GM18909 (cell line): ENCODE data around the gene ALAS2.
"Not testable (repeated sequence)": the region's sequence is repeated elsewhere in the genome, so short reads cannot be mapped to it uniquely, and the experiment has no call there.

Experiments
- ATAC-seq: cut with Tn5 transposase; IDR thresholded peaks from one replicate; pipeline ENCODE4 v1.9.1; 2021; ENCODE audit warnings: mild to moderate bottlenecking; ENCODE audit not compliant: unreplicated experiment, poor library complexity

The ALAS2 gene, protein sequence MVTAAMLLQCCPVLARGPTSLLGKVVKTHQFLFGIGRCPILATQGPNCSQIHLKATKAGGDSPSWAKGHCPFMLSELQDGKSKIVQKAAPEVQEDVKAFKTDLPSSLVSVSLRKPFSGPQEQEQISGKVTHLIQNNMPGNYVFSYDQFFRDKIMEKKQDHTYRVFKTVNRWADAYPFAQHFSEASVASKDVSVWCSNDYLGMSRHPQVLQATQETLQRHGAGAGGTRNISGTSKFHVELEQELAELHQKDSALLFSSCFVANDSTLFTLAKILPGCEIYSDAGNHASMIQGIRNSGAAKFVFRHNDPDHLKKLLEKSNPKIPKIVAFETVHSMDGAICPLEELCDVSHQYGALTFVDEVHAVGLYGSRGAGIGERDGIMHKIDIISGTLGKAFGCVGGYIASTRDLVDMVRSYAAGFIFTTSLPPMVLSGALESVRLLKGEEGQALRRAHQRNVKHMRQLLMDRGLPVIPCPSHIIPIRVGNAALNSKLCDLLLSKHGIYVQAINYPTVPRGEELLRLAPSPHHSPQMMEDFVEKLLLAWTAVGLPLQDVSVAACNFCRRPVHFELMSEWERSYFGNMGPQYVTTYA

DNA sequence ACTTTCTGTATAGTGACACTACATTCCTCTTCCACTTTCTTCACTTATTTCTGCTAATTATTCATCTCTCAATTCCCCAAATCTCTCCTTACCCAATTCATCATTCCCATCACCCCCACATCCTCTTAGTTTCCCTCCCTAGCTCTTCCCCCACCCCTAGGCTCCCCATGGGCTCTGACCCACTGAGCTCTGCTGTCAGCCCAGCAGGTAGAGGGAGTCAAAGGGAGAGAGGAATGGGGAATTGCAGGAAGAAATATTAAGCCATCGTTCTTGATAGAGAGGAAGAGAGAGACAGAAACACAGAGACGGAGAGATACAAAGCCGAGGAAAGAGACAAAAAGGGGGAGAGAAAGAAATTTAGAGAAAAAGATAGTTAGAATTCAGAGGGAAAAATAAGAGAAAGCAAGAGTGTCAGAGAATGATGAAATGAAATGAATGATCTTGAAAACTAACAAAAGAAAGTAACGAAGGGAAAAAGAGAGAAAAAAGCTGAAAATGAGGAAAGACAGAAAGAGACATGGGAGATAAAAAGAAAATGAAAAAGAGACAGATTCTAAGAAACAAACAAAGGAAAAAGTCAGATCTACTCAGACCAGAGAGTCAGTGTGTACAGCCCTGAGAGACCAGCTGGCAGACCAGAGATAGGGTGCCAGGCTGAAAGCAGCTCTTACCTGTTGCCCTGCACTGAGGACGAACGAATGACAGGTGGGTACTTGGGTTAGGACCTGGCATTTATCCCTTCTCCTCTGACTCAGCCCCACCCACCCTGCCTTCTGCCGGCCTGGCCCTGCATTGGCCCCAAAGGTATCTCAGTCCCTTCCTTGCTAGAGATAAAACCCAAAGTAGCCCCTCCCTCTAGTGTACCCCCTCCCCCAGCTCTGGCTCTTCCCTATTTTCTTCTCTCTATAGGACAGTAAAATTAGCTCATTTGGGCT, at the start of gene ALAS2:
ALAS2 (minus strand) TSS at position 707 of the 935 bp plus-strand sequence. CDS start 4,977 bp downstream, outside the sequence.
- no peak for ATAC-seq

- no peak for ATAC-seq
Measured at GRCh38 chrX:55074851-55075467, 44.2 kb upstream of the ALAS2 start, which contains the start of gene PAGE2B. PAGE2B (plus strand) TSS chrX:55075030; CDS start chrX:55076042, 1,012 bp downstream.

GRCh38 chrX:55072286-55072685, 41.5 kb upstream of the ALAS2 start:
- no peak for ATAC-seq

DNA sequence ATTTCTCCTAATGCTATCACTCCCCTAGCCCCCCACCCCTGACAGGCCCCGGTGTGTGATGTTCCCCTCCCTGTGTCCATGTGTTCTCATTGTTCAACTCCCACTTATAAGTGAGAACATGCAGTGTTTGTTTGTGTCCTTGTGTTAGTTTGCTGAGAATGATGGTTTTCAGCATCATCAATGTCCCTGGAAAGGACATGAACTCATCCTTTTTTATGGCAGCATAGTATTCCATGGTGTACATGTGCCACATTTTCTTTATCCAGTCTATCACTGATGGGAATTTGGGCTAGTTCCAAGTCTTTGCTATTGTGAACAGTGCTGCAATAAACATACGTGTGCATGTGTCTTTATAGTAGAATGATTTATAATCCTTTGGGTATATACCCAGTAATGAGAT, 36.4 kb upstream of the ALAS2 start:
- not testable (repeated sequence) for ATAC-seq

DNA sequence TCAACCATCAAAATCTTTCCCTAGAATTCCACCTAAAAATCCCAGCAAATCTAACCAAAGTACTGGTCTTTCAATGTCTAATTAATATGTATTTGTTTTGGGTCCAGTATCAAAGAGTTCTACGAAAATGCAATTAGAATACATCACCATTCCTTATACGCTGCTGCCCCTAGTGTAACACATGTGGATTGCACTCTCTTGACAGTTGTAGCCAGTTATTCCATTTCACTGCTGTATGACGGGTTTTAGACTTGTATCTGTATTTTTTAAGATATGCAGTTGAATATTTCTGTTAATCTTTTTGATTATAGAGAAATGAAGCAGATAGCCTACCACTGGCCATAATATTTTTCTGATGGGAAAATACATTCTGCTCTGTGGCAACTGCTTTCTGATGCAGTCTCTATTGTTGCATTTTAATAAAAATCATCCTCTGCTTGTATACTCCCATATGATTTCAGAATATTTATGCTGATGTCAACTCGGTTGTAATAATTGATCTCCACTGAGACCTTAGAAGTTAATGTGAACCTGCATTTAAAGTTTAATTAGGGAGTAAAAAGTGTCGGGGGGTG, 27.0 kb upstream of the ALAS2 start:
- peak; percentile 71 for ATAC-seq

DNA sequence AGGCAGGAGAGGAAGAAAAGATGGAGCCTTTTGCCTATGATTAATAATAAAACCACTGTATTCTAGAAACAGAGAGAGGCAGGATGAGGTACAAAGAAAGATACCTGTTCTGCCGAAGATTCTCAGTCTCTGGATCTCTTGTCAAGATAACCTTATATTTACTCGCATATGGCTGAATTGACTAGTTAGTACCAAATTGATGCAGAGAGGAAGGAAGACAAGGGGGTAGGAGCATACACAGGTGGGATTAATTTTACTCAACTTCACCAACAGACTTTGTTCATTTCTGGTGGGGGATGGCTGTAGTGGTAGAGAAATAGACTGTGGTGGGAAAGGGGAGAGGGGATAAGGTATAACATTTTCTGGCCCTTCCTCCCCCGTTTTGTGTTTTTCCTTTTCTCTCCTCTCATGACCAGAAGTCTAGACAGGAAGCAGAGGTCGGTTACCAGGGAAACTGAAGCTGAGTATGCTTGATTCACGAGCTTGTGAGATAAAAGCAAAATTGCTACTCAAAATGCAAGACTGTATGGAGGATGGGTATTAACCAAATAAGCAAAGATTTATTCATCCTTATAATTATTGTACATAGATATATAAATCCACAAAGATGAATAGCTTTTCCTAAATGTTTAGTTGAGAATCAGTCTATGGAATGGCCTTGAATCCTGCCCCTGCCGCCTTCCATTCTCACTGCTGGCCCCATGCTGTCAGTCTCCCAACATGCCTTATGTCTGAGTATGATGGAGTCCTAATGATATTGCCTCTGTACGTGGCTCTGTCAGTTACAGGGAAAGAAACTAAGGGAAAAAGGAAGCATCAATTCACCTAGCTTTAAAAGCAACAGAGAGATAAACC, 26.3 kb upstream of the ALAS2 start:
- ATAC-seq, result no peak

DNA sequence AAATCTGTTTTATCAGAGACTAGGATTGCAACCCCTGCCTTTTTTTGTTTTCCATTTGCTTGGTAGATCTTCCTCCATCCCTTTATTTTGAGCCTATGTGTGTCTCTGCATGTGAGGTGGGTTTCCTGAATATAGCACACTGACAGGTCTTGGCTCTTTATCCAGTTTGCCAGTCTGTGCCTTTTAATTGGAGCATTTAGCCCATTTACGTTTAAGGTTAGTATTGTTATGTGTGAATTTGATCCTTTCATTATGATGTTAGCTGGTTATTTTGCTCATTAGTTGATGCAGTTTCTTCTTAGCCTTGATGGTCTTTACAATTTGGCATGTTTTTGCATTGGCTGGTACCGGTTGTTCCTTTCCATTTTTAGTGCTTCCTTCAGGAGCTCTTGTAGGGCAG, 19.8 kb upstream of the ALAS2 start:
- not testable (repeated sequence) for ATAC-seq

- ATAC-seq, result no peak
Measured at GRCh38 chrX:55041514-55041913, 10.7 kb upstream of the ALAS2 start.

DNA sequence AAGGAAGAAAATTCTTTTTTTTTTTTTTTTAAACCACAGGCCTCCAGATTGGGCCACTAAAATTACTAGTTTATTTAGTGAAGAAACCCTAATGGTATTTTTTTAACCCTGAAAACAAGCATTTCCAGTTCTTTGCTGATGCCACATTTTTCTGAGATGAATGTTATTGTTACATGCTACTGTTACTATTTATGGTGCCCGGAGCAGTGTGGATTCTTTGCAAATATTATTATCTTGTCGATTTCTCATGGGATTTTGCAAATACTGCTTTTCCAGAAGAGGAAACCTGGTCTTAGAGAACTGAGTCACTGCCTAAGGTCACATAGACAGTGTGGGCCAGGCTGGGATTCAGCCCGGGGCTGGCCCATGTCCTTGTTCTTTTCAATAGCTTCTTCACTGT, 8.7 kb upstream of the ALAS2 start:
- no peak for ATAC-seq

GRCh38 chrX:55033429-55033828, 2.7 kb upstream of the ALAS2 start:
- no peak for ATAC-seq

- no peak for ATAC-seq
Measured at GRCh38 chrX:55029291-55029690, 1.5 kb downstream of the ALAS2 start.

- ATAC-seq, result no peak
Measured at GRCh38 chrX:55028611-55029010, 2.2 kb downstream of the ALAS2 start.

GRCh38 chrX:55028040-55028439, 2.7 kb downstream of the ALAS2 start:
- no peak for ATAC-seq

- no peak for ATAC-seq
Measured at GRCh38 chrX:55026840-55027239, 3.9 kb downstream of the ALAS2 start.

GRCh38 chrX:55026143-55026542, 4.6 kb downstream of the ALAS2 start:
- ATAC-seq, result no peak

DNA sequence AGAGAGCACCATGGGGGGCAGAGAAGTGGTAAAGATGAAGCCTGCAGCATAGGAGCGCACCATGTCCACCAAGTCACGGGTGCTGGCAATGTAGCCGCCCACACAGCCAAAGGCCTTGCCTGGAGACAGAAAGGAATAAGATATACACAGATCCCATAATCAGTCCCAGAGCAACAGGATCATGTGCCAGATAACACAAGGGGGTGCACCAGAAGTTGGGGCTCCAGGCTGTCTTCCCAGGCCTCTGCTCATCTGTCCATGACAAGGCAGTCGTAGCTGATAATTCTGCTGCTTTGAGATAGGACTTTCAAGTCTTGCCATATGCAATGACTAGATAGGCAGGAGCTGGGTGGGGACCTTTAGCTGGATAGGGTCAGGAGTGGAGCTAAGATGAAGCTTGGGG, 15.9 kb downstream of the ALAS2 start:
- ATAC-seq, result no peak

GRCh38 chrX:55011294-55011693, 19.5 kb downstream of the ALAS2 start:
- ATAC-seq, result no peak

DNA sequence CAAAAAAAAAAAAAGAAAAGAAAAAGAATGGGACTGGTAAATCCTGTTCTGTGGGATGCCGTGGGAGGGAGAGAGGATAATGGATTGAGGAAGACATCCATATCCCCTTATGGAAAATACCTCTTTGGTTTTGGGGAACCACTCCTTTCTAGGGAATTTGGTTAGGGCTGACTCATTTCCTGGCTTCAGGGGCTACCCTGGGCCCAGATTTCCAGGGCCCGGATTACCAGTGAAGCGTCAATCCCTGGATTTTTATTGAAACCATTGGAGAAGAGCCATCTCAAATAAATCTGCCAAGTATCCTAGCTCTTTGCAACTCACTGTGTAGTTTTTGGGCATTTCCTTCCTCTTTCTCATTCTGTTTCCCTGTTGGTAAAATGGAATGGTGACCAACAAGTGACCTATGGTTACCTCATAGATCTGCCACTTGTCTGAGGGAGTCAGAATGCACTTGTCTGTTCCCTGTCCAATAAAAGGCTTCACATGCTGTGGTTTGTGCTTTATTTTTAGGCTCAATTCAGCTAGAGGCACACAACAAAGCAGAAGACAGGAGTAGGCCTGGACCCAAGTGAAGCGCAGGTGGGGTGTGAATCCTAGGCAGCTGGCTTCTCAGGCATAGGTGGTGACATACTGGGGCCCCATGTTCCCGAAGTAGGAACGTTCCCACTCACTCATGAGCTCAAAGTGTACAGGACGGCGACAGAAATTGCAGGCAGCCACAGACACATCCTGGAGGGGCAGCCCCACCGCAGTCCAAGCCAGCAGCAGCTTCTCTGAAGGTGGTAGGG, 22.0 kb downstream of the ALAS2 start:
- ATAC-seq, result no peak
